Stimulated activated CD8-positive, alpha-beta memory T cell treated with anti-CD3 and anti-CD28 coated beads, Interleukin-15, amount 100 ng/mL, for 1 hour (primary cell): ENCODE data around the gene HOXB3.

Source experiments
- DNase-seq: peaks from one replicate; pipeline ENCODE4 v3.0.0-alpha.2; 2020; ENCODE audit warnings: low read depth

HOXB3 gene

GRCh38 chr17:48500435-48501426, 89.3 kb downstream of the HOXB3 start:
- DNase-seq, result no peak

GRCh38 chr17:48499735-48500434, 90.2 kb downstream of the HOXB3 start:
- DNase-seq, result no peak

GRCh38 chr17:48499248-48499647, 90.8 kb downstream of the HOXB3 start:
- no peak for DNase-seq
